HepG2 (cell line): Measurements from ENCODE around the gene MAPK7. TPM values are rescaled to one million over a fixed set of nuclear protein-coding genes. Genes with fewer than 3 reads are reported as not detected.
A peak's percentile ranks its signal among the peaks of the same experiment; 100 is the strongest.

Experiments used
- ELF3 ChIP-seq: IDR thresholded peaks from 2 replicates; pipeline ENCODE4 v1.6.1; 2016; ENCODE audit warnings: missing genetic modification reagents, missing compliant biosample characterization
- MBD4 ChIP-seq: IDR thresholded peaks from 2 replicates; pipeline ENCODE4 v1.6.1; 2012; ENCODE audit warnings: low read length, inconsistent platforms, borderline replicate concordance
- NCOA1 ChIP-seq: sonication (generic); formaldehyde crosslinking; IDR thresholded peaks from 2 replicates; pipeline ENCODE4 v1.9.0; 2021; ENCODE audit warnings: missing genetic modification reagents
- PAF1 ChIP-seq: IDR thresholded peaks from 2 replicates; pipeline ENCODE4 v1.6.1; 2016; ENCODE audit warnings: missing genetic modification reagents, missing compliant biosample characterization
- RFX5 ChIP-seq: IDR thresholded peaks from 2 replicates; pipeline ENCODE4 v1.6.1; 2011; ENCODE audit warnings: low read depth, low read length, improper control_type of control experiment
- RXRA ChIP-seq: sonication (generic); formaldehyde crosslinking; IDR thresholded peaks from 2 replicates; pipeline ENCODE4 v1.5.1; 2020; ENCODE audit warnings: missing genetic modification reagents
- TGIF2 ChIP-seq: IDR thresholded peaks from 2 replicates; pipeline ENCODE4 v1.6.1; 2016; ENCODE audit warnings: control low read depth, missing compliant biosample characterization
- ZC3H13 ChIP-seq: sonication (generic); formaldehyde crosslinking; IDR thresholded peaks from 2 replicates; pipeline ENCODE4 v1.8.1; 2023; ENCODE audit warnings: mild to moderate bottlenecking, missing genetic modification reagents, moderate library complexity
- ZEB1 ChIP-seq: IDR thresholded peaks from 2 replicates; pipeline ENCODE4 v1.6.1; 2012; ENCODE audit warnings: mild to moderate bottlenecking, low read depth, inconsistent platforms; ENCODE audit not compliant: insufficient replicate concordance
- ZNF263 ChIP-seq: sonication (generic); formaldehyde crosslinking; IDR thresholded peaks from 2 replicates; pipeline ENCODE4 v1.4.0; 2020; ENCODE audit warnings: missing genetic modification reagents
- ZNF354B ChIP-seq: sonication (generic); formaldehyde crosslinking; IDR thresholded peaks from 2 replicates; pipeline ENCODE4 v1.8.0; 2022; ENCODE audit warnings: mild to moderate bottlenecking, missing genetic modification reagents
- polyA plus RNA-seq, 8 experiments: library from polyadenylated mRNA; depleted of rRNA in 3 of 8; stranded (reverse) in 7 of 8; unstranded in 1 of 8; fragments of >200 nt; fragmentation: Illumina TruSeq in 4 of 8; extraction: Trizol in 4 of 8; gene quantifications; 2 replicates each; pipeline versions ENCODE4 v1.2.1 to v1.2.3, GENCODE V29; 2011 to 2016; ENCODE audit warnings: low read depth in 4 of 8, missing spikeins in 1 of 8, mixed read lengths in 1 of 8; ENCODE audit not compliant: insufficient read depth in 1 of 8
- total RNA-seq, 5 experiments: library from RNA; depleted of rRNA; stranded (reverse); fragments of >200 nt; fragmentation: Illumina TruSeq; extraction: Trizol; gene quantifications; 2 replicates each; pipeline ENCODE4 v1.2.3, GENCODE V29; 2016; ENCODE audit warnings: low read depth in 1 of 5
- TF ChIP-seq, protein P1 (sequence below): sonication (generic); formaldehyde crosslinking; IDR thresholded peaks from 2 replicates; pipeline ENCODE4 v1.4.0; 2020; ENCODE audit warnings: missing genetic modification reagents, mild to moderate bottlenecking, borderline replicate concordance
- TF ChIP-seq, protein P2 (sequence below): sonication (generic); formaldehyde crosslinking; IDR thresholded peaks from 2 replicates; pipeline ENCODE4 v1.4.0; 2020; ENCODE audit warnings: mild to moderate bottlenecking, missing genetic modification reagents
- TF ChIP-seq, protein P3 (sequence below): IDR thresholded peaks from 2 replicates; pipeline ENCODE4 v1.6.1; 2016; ENCODE audit warnings: missing biosample characterization, missing genetic modification reagents, low read depth
- TF ChIP-seq, protein P4 (sequence below): sonication (generic); formaldehyde crosslinking; conservative IDR thresholded peaks from 2 replicates; pipeline ENCODE4 v1.8.0; 2022; ENCODE audit warnings: mild to moderate bottlenecking, moderate library complexity, missing genetic modification reagents
- TF ChIP-seq, protein P5 (sequence below): sonication (generic); formaldehyde crosslinking; IDR thresholded peaks from 2 replicates; pipeline ENCODE4 v1.5.0; 2020; ENCODE audit warnings: missing genetic modification reagents
- TF ChIP-seq, protein P6 (sequence below): sonication (generic); formaldehyde crosslinking; IDR thresholded peaks from 2 replicates; pipeline ENCODE4 v1.9.0; 2021; ENCODE audit warnings: missing genetic modification reagents, mild to moderate bottlenecking, borderline replicate concordance
- TF ChIP-seq, protein P7 (sequence below): IDR thresholded peaks from 2 replicates; pipeline ENCODE4 v1.6.1; 2016

MAPK7 gene
- total and polyA plus RNA-seq, 2 of the 13 experiments (the other 11 are each of a cell fraction or from before 2014, with no cell fraction given): 2.9 to 5.9 TPM

DNA sequence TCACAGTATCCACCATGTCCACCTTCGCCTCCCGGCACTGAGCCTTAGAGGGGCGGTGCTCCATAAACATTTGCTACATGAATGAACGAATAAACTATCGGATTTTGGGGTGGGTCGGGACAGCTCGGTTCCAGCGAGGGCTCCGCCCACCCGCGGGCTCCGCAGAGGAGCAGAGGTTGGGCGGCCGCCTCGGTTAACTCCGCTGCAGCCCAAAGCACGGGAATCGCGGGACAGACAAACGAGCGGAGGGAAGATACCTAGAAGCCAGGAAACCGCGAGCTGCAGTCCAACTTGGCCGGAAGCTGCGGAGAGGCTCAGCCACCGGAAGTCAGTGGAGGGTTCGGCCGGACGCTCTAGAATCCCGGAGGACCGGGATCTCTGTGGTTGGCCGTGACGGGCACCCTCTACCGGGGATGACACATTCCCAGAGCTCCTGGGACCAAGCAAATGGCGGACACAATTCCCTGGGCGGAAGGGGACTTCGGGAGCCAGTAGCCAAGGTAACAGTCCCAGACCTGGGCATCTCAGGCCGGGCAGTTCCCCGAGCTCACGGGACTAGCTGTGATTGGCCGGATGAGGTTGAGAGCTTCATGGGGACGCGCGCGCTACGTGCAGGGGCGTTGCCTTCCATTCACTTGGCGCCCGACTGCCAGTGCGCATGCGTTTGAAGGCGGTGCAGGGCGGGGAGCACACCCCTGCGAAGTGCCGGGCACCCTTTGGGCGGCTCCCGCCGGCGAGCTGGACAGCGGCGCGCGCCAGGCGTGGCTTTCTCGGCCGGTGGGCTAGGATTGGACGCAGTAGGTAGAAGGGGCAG lies 489 bp upstream of the MAPK7 start (continued):
- TF ChIP-seq, protein P1, sequence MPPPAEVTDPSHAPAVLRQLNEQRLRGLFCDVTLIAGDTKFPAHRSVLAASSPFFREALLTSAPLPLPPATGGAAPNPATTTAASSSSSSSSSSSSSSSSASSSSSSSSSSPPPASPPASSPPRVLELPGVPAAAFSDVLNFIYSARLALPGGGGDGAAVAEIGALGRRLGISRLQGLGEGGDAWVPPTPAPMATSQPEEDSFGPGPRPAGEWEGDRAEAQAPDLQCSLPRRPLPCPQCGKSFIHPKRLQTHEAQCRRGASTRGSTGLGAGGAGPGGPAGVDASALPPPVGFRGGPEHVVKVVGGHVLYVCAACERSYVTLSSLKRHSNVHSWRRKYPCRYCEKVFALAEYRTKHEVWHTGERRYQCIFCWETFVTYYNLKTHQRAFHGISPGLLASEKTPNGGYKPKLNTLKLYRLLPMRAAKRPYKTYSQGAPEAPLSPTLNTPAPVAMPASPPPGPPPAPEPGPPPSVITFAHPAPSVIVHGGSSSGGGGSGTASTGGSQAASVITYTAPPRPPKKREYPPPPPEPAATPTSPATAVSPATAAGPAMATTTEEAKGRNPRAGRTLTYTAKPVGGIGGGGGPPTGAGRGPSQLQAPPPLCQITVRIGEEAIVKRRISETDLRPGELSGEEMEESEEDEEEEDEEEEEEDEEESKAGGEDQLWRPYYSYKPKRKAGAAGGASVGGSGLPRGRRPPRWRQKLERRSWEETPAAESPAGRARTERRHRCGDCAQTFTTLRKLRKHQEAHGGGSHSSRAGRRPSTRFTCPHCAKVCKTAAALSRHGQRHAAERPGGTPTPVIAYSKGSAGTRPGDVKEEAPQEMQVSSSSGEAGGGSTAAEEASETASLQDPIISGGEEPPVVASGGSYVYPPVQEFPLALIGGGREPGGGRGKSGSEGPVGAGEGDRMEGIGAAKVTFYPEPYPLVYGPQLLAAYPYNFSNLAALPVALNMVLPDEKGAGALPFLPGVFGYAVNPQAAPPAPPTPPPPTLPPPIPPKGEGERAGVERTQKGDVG (CRISPR knock-in tag): peak; percentile 30; the same call in 1 of the 2 replicates
- no peak for TF ChIP-seq PAF1 (CRISPR knock-in tag)
- peak; percentile 14; the same call in 1 of the 2 replicates for TF ChIP-seq ZNF263 (CRISPR knock-in tag)
- no peak for TF ChIP-seq MBD4
- TF ChIP-seq, protein P2, sequence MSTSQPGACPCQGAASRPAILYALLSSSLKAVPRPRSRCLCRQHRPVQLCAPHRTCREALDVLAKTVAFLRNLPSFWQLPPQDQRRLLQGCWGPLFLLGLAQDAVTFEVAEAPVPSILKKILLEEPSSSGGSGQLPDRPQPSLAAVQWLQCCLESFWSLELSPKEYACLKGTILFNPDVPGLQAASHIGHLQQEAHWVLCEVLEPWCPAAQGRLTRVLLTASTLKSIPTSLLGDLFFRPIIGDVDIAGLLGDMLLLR (CRISPR knock-in tag): no peak
- TF ChIP-seq, protein P3, sequence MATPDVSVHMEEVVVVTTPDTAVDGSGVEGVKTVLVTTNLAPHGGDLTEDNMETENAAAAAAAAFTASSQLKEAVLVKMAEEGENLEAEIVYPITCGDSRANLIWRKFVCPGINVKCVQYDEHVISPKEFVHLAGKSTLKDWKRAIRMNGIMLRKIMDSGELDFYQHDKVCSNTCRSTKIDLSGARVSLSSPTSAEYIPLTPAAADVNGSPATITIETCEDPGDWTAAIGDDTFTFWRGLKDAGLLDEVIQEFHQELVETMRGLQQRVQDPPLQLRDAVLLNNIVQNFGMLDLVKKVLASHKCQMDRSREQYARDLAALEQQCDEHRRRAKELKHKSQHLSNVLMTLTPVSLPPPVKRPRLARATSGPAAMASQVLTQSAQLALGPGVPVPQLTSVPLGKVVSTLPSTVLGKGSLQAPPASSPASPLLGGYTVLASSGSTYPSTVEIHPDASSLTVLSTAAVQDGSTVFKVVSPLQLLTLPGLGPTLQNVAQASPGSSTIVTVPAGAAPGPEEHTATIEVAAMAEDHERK (CRISPR knock-in tag): peak; percentile 73; the same call in 1 of the 2 replicates
- TF ChIP-seq ZNF354B: no peak
- TF ChIP-seq ZC3H13 (CRISPR knock-in tag): no peak; the same call in 1 of the 2 replicates
- TF ChIP-seq, protein P4, sequence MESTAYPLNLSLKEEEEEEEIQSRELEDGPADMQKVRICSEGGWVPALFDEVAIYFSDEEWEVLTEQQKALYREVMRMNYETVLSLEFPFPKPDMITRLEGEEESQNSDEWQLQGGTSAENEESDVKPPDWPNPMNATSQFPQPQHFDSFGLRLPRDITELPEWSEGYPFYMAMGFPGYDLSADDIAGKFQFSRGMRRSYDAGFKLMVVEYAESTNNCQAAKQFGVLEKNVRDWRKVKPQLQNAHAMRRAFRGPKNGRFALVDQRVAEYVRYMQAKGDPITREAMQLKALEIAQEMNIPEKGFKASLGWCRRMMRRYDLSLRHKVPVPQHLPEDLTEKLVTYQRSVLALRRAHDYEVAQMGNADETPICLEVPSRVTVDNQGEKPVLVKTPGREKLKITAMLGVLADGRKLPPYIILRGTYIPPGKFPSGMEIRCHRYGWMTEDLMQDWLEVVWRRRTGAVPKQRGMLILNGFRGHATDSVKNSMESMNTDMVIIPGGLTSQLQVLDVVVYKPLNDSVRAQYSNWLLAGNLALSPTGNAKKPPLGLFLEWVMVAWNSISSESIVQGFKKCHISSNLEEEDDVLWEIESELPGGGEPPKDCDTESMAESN (CRISPR knock-in tag): no peak
- TF ChIP-seq TGIF2 (CRISPR knock-in tag): no peak
- no peak for TF ChIP-seq RFX5
- peak; percentile 59 for TF ChIP-seq RXRA
- TF ChIP-seq, protein P5, sequence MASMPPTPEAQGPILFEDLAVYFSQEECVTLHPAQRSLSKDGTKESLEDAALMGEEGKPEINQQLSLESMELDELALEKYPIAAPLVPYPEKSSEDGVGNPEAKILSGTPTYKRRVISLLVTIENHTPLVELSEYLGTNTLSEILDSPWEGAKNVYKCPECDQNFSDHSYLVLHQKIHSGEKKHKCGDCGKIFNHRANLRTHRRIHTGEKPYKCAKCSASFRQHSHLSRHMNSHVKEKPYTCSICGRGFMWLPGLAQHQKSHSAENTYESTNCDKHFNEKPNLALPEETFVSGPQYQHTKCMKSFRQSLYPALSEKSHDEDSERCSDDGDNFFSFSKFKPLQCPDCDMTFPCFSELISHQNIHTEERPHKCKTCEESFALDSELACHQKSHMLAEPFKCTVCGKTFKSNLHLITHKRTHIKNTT (CRISPR knock-in tag): no peak
- TF ChIP-seq, protein P6, sequence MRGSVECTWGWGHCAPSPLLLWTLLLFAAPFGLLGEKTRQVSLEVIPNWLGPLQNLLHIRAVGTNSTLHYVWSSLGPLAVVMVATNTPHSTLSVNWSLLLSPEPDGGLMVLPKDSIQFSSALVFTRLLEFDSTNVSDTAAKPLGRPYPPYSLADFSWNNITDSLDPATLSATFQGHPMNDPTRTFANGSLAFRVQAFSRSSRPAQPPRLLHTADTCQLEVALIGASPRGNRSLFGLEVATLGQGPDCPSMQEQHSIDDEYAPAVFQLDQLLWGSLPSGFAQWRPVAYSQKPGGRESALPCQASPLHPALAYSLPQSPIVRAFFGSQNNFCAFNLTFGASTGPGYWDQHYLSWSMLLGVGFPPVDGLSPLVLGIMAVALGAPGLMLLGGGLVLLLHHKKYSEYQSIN (CRISPR knock-in tag): no peak
- peak; percentile 55; the same call in 1 of the 2 replicates for TF ChIP-seq ELF3 (CRISPR knock-in tag)
- no peak for TF ChIP-seq NCOA1 (CRISPR knock-in tag)
- no peak for TF ChIP-seq ZEB1
- TF ChIP-seq, protein P7, sequence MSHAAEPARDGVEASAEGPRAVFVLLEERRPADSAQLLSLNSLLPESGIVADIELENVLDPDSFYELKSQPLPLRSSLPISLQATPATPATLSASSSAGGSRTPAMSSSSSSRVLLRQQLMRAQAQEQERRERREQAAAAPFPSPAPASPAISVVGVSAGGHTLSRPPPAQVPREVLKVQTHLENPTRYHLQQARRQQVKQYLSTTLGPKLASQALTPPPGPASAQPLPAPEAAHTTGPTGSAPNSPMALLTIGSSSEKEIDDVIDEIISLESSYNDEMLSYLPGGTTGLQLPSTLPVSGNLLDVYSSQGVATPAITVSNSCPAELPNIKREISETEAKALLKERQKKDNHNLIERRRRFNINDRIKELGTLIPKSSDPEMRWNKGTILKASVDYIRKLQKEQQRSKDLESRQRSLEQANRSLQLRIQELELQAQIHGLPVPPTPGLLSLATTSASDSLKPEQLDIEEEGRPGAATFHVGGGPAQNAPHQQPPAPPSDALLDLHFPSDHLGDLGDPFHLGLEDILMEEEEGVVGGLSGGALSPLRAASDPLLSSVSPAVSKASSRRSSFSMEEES (CRISPR knock-in tag): peak; percentile 63; the same call in 1 of the 2 replicates
